Smooth muscle cell (in vitro differentiated cells): ENCODE results near the gene CDH8. TPM values are rescaled to one million over a fixed set of nuclear protein-coding genes. Genes with fewer than 3 reads are reported as not detected.

ENCODE experiments used
- DNase-seq: peaks from one replicate; lab custom pipeline; 2025; ENCODE audit not compliant: unreplicated experiment; lab: John Stamatoyannopoulos, UW
- H2AFZ ChIP-seq: fragments of 200-600 bp; sonication (generic); 2 replicates; pipeline ENCODE4 v1.6.0; 2016; ENCODE audit warnings: antibody characterized with exemption, low read depth, mild to moderate bottlenecking
- H3F3A ChIP-seq: fragments of 200-600 bp; sonication (generic); 2 replicates; pipeline ENCODE4 v1.6.0; 2017; ENCODE audit warnings: antibody characterized with exemption, low read depth
- H3K27ac ChIP-seq: fragments of 200-600 bp; sonication (generic); 2 replicates; pipeline ENCODE4 v1.5.1; 2016; ENCODE audit warnings: low read depth, mild to moderate bottlenecking
- H3K27me3 ChIP-seq: fragments of 200-600 bp; sonication (generic); 2 replicates; pipeline ENCODE4 v1.6.1; 2016; ENCODE audit warnings: low read depth, mild to moderate bottlenecking
- H3K36me3 ChIP-seq: fragments of 200-600 bp; sonication (generic); 2 replicates; pipeline ENCODE4 v1.5.1; 2016; ENCODE audit warnings: low read depth
- H3K4me1 ChIP-seq: fragments of 200-600 bp; sonication (generic); 2 replicates; pipeline ENCODE4 v1.5.1; 2016; ENCODE audit warnings: low read depth
- H3K4me2 ChIP-seq: fragments of 200-600 bp; sonication (generic); 2 replicates; pipeline ENCODE4 v1.6.0; 2016; ENCODE audit warnings: mild to moderate bottlenecking
- H3K4me3 ChIP-seq: fragments of 200-600 bp; sonication (generic); 2 replicates; pipeline ENCODE4 v1.5.1; 2016; ENCODE audit warnings: mild to moderate bottlenecking
- H3K79me2 ChIP-seq: fragments of 200-600 bp; sonication (generic); 2 replicates; pipeline ENCODE4 v1.6.0; 2016; ENCODE audit warnings: low read depth, mild to moderate bottlenecking
- H3K9ac ChIP-seq: fragments of 200-600 bp; sonication (generic); 2 replicates; pipeline ENCODE4 v1.6.0; 2016; ENCODE audit warnings: low read depth
- H3K9me3 ChIP-seq: fragments of 200-600 bp; sonication (generic); replicated peaks from 2 replicates; pipeline ENCODE4 v1.5.1; 2016; ENCODE audit warnings: low read depth
- H4K20me1 ChIP-seq: fragments of 200-600 bp; sonication (generic); 2 replicates; pipeline ENCODE4 v1.6.0; 2016; ENCODE audit warnings: low read depth
- WGBS: methylation state at CpG from one replicate; pipeline ENCODE4 v1.1.7; 2016; ENCODE audit warnings: low lambda C conversion rate; 5-methylcytosine and 5-hydroxymethylcytosine counted together
- polyA plus RNA-seq: library from polyadenylated mRNA; unstranded; fragments of >200 nt; fragmentation: Nextera tagmentation; extraction: Ambion mirVana; gene quantifications from 2 replicates; pipeline ENCODE4 v1.2.1, GENCODE V29; 2016
- total RNA-seq: library from RNA; depleted of rRNA; stranded (reverse); fragments of >200 nt; gene quantifications from 2 replicates; pipeline ENCODE4 v1.2.3, GENCODE V29; 2014
- TF ChIP-seq, protein P1 (sequence below): fragments of 200-600 bp; sonication (generic); IDR thresholded peaks from 2 replicates; pipeline ENCODE4 v1.5.1; 2017; ENCODE audit warnings: borderline replicate concordance, mild to moderate bottlenecking, antibody characterized with exemption; ENCODE audit not compliant: insufficient read depth, poor library complexity, severe bottlenecking

Gene CDH8
- total and polyA plus RNA-seq, 2 experiments from 2014 or later = 1.8 to 5.5 TPM

DNA sequence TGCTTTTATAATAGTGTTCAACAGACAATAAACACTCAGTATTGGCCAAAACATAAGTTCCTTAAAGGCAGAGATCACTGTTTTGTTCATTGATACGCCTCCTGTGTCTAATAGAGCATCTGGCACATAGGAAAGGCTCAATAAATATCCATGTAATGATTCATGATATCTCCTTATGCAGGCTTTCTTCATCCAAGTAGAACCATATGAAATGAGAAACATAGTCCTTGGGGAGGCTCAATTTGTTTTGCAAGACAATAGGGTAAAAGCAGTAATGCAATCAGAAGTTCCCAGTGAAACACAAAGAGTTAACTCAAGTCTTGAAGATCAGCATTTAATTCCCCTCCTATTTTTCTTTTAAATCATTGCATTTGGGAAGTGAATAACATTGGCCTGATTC lies 16.4 kb downstream of the CDH8 start:
- H3F3A ChIP-seq = no peaks in the 10 kb centered on the region
- H3K27ac ChIP-seq = no peak overlapping the region
- H3K4me2 ChIP-seq = no peak overlapping the region
- no peak overlapping the region for H3K4me3 ChIP-seq
- H3K79me2 ChIP-seq = no peaks in the 10 kb centered on the region
- TF ChIP-seq, protein P1, sequence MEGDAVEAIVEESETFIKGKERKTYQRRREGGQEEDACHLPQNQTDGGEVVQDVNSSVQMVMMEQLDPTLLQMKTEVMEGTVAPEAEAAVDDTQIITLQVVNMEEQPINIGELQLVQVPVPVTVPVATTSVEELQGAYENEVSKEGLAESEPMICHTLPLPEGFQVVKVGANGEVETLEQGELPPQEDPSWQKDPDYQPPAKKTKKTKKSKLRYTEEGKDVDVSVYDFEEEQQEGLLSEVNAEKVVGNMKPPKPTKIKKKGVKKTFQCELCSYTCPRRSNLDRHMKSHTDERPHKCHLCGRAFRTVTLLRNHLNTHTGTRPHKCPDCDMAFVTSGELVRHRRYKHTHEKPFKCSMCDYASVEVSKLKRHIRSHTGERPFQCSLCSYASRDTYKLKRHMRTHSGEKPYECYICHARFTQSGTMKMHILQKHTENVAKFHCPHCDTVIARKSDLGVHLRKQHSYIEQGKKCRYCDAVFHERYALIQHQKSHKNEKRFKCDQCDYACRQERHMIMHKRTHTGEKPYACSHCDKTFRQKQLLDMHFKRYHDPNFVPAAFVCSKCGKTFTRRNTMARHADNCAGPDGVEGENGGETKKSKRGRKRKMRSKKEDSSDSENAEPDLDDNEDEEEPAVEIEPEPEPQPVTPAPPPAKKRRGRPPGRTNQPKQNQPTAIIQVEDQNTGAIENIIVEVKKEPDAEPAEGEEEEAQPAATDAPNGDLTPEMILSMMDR = no peak
- H3K9ac ChIP-seq = no peak overlapping the region
- no peaks in the 10 kb centered on the region for H4K20me1 ChIP-seq
- no peaks in the 10 kb centered on the region for H3K9me3 ChIP-seq
- H2AFZ ChIP-seq = no peak overlapping the region
- 89% methylated on average over 1 of the region's 1 CpG for WGBS
- H3K36me3 ChIP-seq = no peaks in the 10 kb centered on the region
- H3K27me3 ChIP-seq = peaks cover 11% of the 10 kb centered on the region
- no peak for DNase-seq
- peaks cover 29% of the 10 kb centered on the region for H3K4me1 ChIP-seq

DNA sequence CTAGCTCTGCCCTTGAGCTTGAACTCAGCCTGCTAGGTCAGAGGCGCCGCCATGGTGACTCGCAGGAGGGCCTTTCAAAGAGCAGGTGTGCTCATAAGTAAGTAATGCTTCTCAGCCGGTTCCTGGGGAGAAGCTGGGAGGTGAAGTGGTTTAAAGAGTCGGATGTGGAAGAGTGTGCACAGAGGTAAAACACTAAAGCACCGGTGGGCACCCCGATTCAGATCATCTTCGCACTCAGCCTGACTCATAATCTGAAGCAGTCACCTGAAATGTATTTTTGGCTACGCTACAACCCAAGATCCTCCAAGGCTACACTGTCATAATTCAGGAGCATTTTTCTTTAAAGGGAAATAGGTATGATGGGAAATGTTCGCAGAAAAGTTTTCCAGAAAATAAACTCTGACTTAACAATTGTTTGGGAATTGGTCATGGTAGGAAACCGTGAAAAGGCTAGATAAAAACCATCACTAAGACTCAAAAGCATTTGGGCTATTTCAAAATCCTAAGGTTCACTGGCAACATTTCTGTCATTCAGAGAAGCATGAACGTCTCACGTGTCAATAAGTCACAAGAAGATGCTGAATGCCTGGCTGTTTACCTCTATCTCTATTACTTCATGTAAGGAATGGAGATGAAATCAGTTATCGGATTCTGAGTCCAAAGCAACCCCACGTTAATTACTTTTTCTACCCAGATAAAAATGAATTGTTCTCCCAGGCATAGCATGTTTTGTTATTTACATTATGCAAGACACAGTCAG lies 17.8 kb downstream of the CDH8 start:
- TF ChIP-seq, protein P1 = no peak
- Histone ChIP-seq H3F3A (no peaks in the 10 kb centered on the region), H3K79me2 (no peaks in the 10 kb centered on the region), H3K27me3 (peaks cover 9% of the 10 kb centered on the region), H3K9me3 (no peaks in the 10 kb centered on the region), H2AFZ (no peak overlapping the region), H3K27ac (no peak overlapping the region), H3K4me2 (no peak overlapping the region), H4K20me1 (no peaks in the 10 kb centered on the region), H3K36me3 (no peaks in the 10 kb centered on the region), H3K9ac (no peak overlapping the region), H3K4me3 (no peak overlapping the region), H3K4me1 (peaks cover 28% of the 10 kb centered on the region)
- DNase-seq = no peak
- 86% methylated on average over 15 of the region's 15 CpGs for WGBS

DNA sequence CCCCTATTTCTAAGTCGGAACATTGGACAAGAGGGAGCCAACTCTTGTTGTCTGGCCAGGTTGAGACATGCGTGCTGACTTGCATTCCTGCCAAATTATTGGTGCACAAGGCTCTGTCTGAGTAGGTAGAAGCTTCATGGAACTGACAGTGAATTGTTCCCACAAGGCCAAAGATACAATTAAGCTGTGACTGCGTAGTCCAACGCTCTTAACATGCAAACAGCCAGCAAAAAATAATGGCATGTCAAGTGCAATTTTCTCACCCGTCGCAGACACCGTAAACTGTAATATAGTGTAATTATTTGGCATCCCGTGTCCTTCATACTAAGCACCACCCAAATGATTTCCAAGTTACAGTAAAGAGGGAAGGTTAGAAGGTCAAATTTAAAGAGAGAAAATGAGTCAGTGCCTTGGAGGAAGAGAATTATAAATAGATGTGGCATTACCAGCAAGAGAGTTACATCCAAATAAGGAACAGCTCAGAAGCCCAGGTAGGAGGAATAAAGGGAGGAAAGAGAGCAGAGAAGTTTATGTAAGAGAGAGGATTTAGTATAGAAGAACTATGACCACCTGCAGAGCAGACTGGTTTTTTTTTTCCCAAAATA lies 21.8 kb downstream of the CDH8 start:
- Histone ChIP-seq H3K27me3 (peaks cover 4% of the 10 kb centered on the region), H3K27ac (no peak overlapping the region), H3K9ac (no peak overlapping the region), H3K36me3 (no peaks in the 10 kb centered on the region), H3K4me2 (no peak overlapping the region), H3K79me2 (no peaks in the 10 kb centered on the region), H4K20me1 (no peaks in the 10 kb centered on the region), H3K4me1 (no peaks in the 10 kb centered on the region), H2AFZ (no peak overlapping the region), H3F3A (no peaks in the 10 kb centered on the region), H3K4me3 (no peak overlapping the region), H3K9me3 (no peaks in the 10 kb centered on the region)
- TF ChIP-seq, protein P1 = no peak
- WGBS = 82% methylated on average over 8 of the region's 8 CpGs
- no peak for DNase-seq
